A673 (cell line): ENCODE data around the gene IFNA13.

ENCODE experiments used
- CTCF ChIP-seq: fragments of 300-800, 200-600 bp; sonication (generic); conservative IDR thresholded peaks from 2 replicates; pipeline ENCODE4 v1.5.1; 2017; ENCODE audit warnings: low read depth, mild to moderate bottlenecking, antibody characterized with exemption, low read length, moderate library complexity, mixed read lengths
- EZH2 ChIP-seq: fragments of 200-600 bp; sonication (generic); IDR thresholded peaks from 2 replicates; pipeline ENCODE4 v1.6.1; 2017; ENCODE audit warnings: borderline replicate concordance, low read depth, mild to moderate bottlenecking, mixed read lengths, antibody characterized with exemption, low read length; ENCODE audit not compliant: poor library complexity, severe bottlenecking

DNA sequence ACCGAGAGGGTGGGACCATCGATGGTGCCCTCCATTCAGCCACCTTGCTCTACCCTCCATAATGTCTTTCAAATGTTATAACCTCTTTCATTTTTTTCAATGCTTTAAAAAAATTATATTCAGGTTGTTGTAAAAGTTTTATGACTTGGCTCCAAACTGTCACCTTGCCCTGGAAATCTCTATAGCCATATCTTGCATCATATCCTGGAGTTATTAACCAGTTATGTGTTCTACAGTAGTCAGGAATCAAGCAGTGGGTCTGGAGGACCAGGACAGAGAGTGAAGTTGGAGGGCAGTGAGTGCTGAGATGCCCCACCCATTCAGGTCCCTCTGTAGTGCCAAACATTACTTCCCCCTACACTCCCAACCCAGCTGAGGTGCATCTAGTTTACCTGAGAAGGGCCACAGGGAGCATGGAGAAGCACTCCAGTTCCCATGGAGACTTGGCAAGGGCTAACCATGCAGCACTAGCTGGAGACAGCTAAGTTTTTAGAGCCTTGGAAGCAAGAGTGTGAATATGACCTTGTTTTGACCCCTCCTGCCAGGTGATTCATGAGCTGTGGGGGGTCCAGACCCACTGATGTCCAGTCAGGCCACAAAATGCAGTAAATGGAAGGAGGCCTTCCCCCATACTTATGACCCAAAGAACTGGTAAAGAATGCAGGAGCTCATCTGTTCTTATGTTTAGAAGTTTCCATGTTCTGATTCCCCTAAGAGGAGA is 46.5 kb upstream of the IFNA13 start:
- TF ChIP-seq CTCF (no peak), EZH2 (no peak)
